HepG2 (cell line): ENCODE data around the gene REELD1. TPM values are rescaled to one million over a fixed set of nuclear protein-coding genes. Genes with fewer than 3 reads are reported as not detected.

Experiments
- ATAC-seq: fragments of 200-7000 bp; cut with Tn5 transposase; 3 replicates; pipeline ENCODE4 v1.9.1; 2020; ENCODE audit warnings: mild to moderate bottlenecking, moderate library complexity
- BruUV-seq: library from RNA; stranded (reverse); fragments of 400-500 nt; replicated peaks from 2 replicates; lab custom pipeline; 2021; lab: Mats Ljungman, UMichigan
- CTCF ChIA-PET: fragments of 300-600 bp; formaldehyde crosslinking; extraction: SDS; loops from one replicate; lab custom pipeline; 2021; ENCODE audit warnings: low total read pairs, inconsistent platforms, low intra/inter-chr PET ratio; lab: Yijun Ruan, JAX
- POLR2A ChIA-PET: fragments of 350-600 bp; sonication (Branson Sonifier 250); formaldehyde crosslinking; loops from one replicate; lab custom pipeline; 2020; ENCODE audit warnings: antibody characterized with exemption, inconsistent platforms; lab: Yijun Ruan, JAX
- DNase-seq: peaks from one replicate; pipeline ENCODE4 v3.0.0-alpha.2; 2015; ENCODE audit warnings: low spot score
- FAIRE-seq: peaks from 3 replicates; lab custom pipeline; 2011; peaks lifted over from hg19 to GRCh38; lab: Jason Lieb, UNC
- H2AFZ ChIP-seq: one replicate; pipeline ENCODE4 v1.6.1; 2011; ENCODE audit warnings: low read length, inconsistent platforms
- H3K27ac ChIP-seq: fragments of 300-600 bp; 3 replicates; pipeline ENCODE4 v1.8.0; 2011; ENCODE audit warnings: mixed run types, mild to moderate bottlenecking, mixed read lengths, low read length, inconsistent platforms; ENCODE audit not compliant: insufficient read depth; ENCODE audit errors: extremely low read length
- H3K27me3 ChIP-seq, 2 experiments: fragments of 200-600 bp in 1 of 2; 2 replicates in 1 of 2; 3 replicates in 1 of 2; pipeline versions ENCODE4 v1.6.0 to v1.8.0; 2011; ENCODE audit warnings: low read length in 2 of 2, mild to moderate bottlenecking in 2 of 2, moderate library complexity in 2 of 2, inconsistent platforms in 1 of 2; ENCODE audit not compliant: insufficient read depth in 2 of 2, control insufficient read depth in 1 of 2
- H3K36me3 ChIP-seq, 2 experiments: fragments of 200-600 bp in 1 of 2; replicated peaks in 1 of 2; 2 replicates in 1 of 2; 3 replicates in 1 of 2; pipeline versions ENCODE4 v1.5.1 to v1.8.0; 2011; ENCODE audit warnings: low read length in 2 of 2, inconsistent platforms in 1 of 2; ENCODE audit not compliant: insufficient read depth in 2 of 2, control insufficient read depth in 1 of 2
- H3K4me1 ChIP-seq: 2 replicates; pipeline ENCODE4 v1.5.1; 2012; ENCODE audit warnings: low read length, inconsistent platforms; ENCODE audit not compliant: insufficient read depth
- H3K4me2 ChIP-seq: 2 replicates; pipeline ENCODE4 v1.6.0; 2011; ENCODE audit warnings: low read depth, low read length, inconsistent platforms
- H3K4me3 ChIP-seq, 3 experiments: fragments of 200-600 bp in 1 of 3; sonication (generic), shearing (Covaris generic) in 1 of 3; replicated peaks in 1 of 3; 2 replicates each; pipeline ENCODE4 v1.5.1; 2011 to 2016; ENCODE audit warnings: low read length in 3 of 3, inconsistent platforms in 2 of 3, low read depth in 2 of 3, mild to moderate bottlenecking in 2 of 3, control low read depth in 1 of 3, mixed read lengths in 1 of 3; ENCODE audit not compliant: insufficient read depth in 1 of 3
- H3K79me2 ChIP-seq: one replicate; pipeline ENCODE4 v1.6.1; 2011; ENCODE audit warnings: low read length, inconsistent platforms; ENCODE audit not compliant: insufficient read depth
- H3K9ac ChIP-seq: 2 replicates; pipeline ENCODE4 v1.6.0; 2011; ENCODE audit warnings: mild to moderate bottlenecking, low read depth, low read length, inconsistent platforms; ENCODE audit not compliant: insufficient read depth
- H3K9me3 ChIP-seq: 2 replicates; pipeline ENCODE4 v1.5.1; 2012; ENCODE audit warnings: mild to moderate bottlenecking, low read length
- H4K20me1 ChIP-seq: 2 replicates; pipeline ENCODE4 v1.6.0; 2011; ENCODE audit warnings: inconsistent platforms, mild to moderate bottlenecking, low read length, moderate library complexity; ENCODE audit not compliant: insufficient read depth
- AGO1 ChIP-seq: fragments of 200-400 bp; formaldehyde crosslinking; IDR thresholded peaks from 2 replicates; pipeline ENCODE4 v1.6.1; 2017; ENCODE audit warnings: mild to moderate bottlenecking, low read depth, low read length, moderate library complexity; ENCODE audit not compliant: poor library complexity, severe bottlenecking
- CHCHD3 ChIP-seq: sonication (generic); formaldehyde crosslinking; IDR thresholded peaks from 2 replicates; pipeline ENCODE4 v1.8.0; 2022; ENCODE audit warnings: mild to moderate bottlenecking, missing genetic modification reagents, moderate library complexity
- GABPA ChIP-seq, 2 experiments: IDR thresholded peaks; 2 replicates each; pipeline ENCODE4 v1.6.1; 2011 to 2016; ENCODE audit warnings: low read depth in 2 of 2, low read length in 1 of 2, missing biosample characterization in 1 of 2, missing genetic modification characterization in 1 of 2
- ONECUT2 ChIP-seq: sonication (generic); formaldehyde crosslinking; IDR thresholded peaks from 2 replicates; pipeline ENCODE4 v1.4.0; 2020; ENCODE audit warnings: missing genetic modification reagents
- SATB2 ChIP-seq: sonication (generic); formaldehyde crosslinking; IDR thresholded peaks from 2 replicates; pipeline ENCODE4 v1.5.0; 2020; ENCODE audit warnings: missing genetic modification reagents
- SPEN ChIP-seq: sonication (generic); formaldehyde crosslinking; IDR thresholded peaks from 2 replicates; pipeline ENCODE4 v1.5.1; 2020; ENCODE audit warnings: low read depth, mild to moderate bottlenecking, missing genetic modification reagents
- SRY ChIP-seq: sonication (generic); formaldehyde crosslinking; IDR thresholded peaks from 2 replicates; pipeline ENCODE4 v1.8.0; 2022; ENCODE audit warnings: mild to moderate bottlenecking, missing genetic modification reagents
- STAT5B ChIP-seq: sonication (generic); formaldehyde crosslinking; IDR thresholded peaks from 2 replicates; pipeline ENCODE4 v1.4.0; 2020; ENCODE audit warnings: missing genetic modification reagents
- TFDP1 ChIP-seq: IDR thresholded peaks from 2 replicates; pipeline ENCODE4 v1.6.1; 2016; ENCODE audit warnings: missing compliant biosample characterization, missing genetic modification reagents, borderline replicate concordance
- USF2 ChIP-seq, 2 experiments: sonication (generic) in 1 of 2; formaldehyde crosslinking in 1 of 2; IDR thresholded peaks; 2 replicates each; pipeline versions ENCODE4 v1.5.1 to v1.6.1; 2011 to 2020; ENCODE audit warnings: borderline replicate concordance in 1 of 2, low read depth in 1 of 2, low read length in 1 of 2, mild to moderate bottlenecking in 1 of 2, missing genetic modification reagents in 1 of 2, moderate library complexity in 1 of 2
- ZNF674 ChIP-seq: sonication (generic); formaldehyde crosslinking; IDR thresholded peaks from 2 replicates; pipeline ENCODE4 v1.5.0; 2020; ENCODE audit warnings: low read depth, mild to moderate bottlenecking, missing genetic modification reagents
- WGBS: methylation state at CpG from one replicate; pipeline ENCODE4 v1.1.6; 2017; ENCODE audit warnings: low lambda C conversion rate; 5-methylcytosine and 5-hydroxymethylcytosine counted together
- in situ Hi-C: cut with HindIII; loops from 2 replicates; pipeline ENCODE4 v1.10.0; 2017; ENCODE audit warnings: low pct_unique_long_range_greater_than_20kb; ENCODE audit not compliant: extremely low pct_ligation_motif_present
- intact Hi-C: fragments of 100-400 bp; cut with micrococcal nuclease; formaldehyde crosslinking; loops from one replicate; pipeline ENCODE4 v1.10.0; 2022; ENCODE audit not compliant: unreplicated experiment
- polyA plus RNA-seq, 8 experiments: library from polyadenylated mRNA; depleted of rRNA in 3 of 8; stranded (reverse) in 7 of 8; unstranded in 1 of 8; fragments of >200 nt; fragmentation: Illumina TruSeq in 4 of 8; extraction: Trizol in 4 of 8; gene quantifications; 2 replicates each; pipeline versions ENCODE4 v1.2.1 to v1.2.3, GENCODE V29; 2011 to 2016; ENCODE audit warnings: low read depth in 4 of 8, missing spikeins in 1 of 8, mixed read lengths in 1 of 8; ENCODE audit not compliant: insufficient read depth in 1 of 8
- total RNA-seq, 5 experiments: library from RNA; depleted of rRNA; stranded (reverse); fragments of >200 nt; fragmentation: Illumina TruSeq; extraction: Trizol; gene quantifications; 2 replicates each; pipeline ENCODE4 v1.2.3, GENCODE V29; 2016; ENCODE audit warnings: low read depth in 1 of 5
- TF ChIP-seq, protein P1 (sequence below): sonication (generic); formaldehyde crosslinking; IDR thresholded peaks from 2 replicates; pipeline ENCODE4 v1.4.0; 2020; ENCODE audit warnings: missing genetic modification reagents

The REELD1 gene
- total and polyA plus RNA-seq, 2 of the 13 experiments (the other 11 are each of a cell fraction or from before 2014, with no cell fraction given) = 0.04 to 0.26 TPM

- TF ChIP-seq ZNF674 (CRISPR knock-in tag) = no peak
Observed at GRCh38 chr4:146237092-146237491, 22.8 kb downstream of the REELD1 start (continued).

DNA sequence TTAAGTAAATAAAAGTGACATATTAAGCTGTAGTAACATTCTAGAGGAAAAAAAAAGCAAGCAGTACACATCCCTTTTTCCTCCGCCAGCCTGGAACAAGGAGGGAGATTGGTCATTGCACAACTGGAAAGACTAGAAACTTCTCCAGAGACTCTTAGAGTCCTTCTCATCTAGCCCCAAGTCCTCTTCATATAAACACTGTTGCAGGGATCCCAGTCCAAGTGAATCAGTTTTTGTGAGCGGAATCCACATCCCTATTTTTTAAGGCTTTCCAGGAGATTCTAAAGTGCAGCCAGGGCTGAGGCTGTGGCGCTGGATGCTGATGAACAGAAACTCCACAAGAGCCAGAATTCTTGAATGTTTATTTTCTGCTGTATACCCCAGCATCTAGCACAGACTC is 23.8 kb downstream of the REELD1 start:
- ChIA-PET POLR2A (no interaction called here), CTCF (no interaction called here)
- Histone ChIP-seq H3K79me2 (no peaks in the 10 kb centered on the region), H3K27ac (no peak overlapping the region), H3K27me3 (peaks cover 0 to 15% of the 10 kb centered on the region in 2 experiments; a peak in 3 of 5 replicates), H3K36me3 (no peaks in the 10 kb centered on the region), H4K20me1 (no peaks in the 10 kb centered on the region), H2AFZ (no peak overlapping the region), H3K9ac (no peak overlapping the region), H3K9me3 (no peaks in the 10 kb centered on the region), H3K4me2 (no peak overlapping the region), H3K4me3 (no peak overlapping the region), H3K4me1 (peaks cover 14% of the 10 kb centered on the region)
- 64% methylated on average over 3 of the region's 3 CpGs for WGBS
- ATAC-seq (no peak), DNase-seq (no peak), FAIRE-seq (no peak)
- BruUV-seq = no TSS peak
- in situ Hi-C loops (no loop called here), intact Hi-C loops (loop anchor here (5.0 kb wide), 1 partner anchor 141 kb away; no protein-coding TSS in a partner anchor)
- TF ChIP-seq SRY = no peak
- TF ChIP-seq CHCHD3 (CRISPR knock-in tag) = no peak
- TF ChIP-seq SATB2 (CRISPR knock-in tag) = no peak
- no peak for TF ChIP-seq GABPA (IDR thresholded peaks at IDR 0.05; ENCODE audit: low read depth, low read length)
- TF ChIP-seq GABPA (CRISPR knock-in tag; IDR thresholded peaks at IDR 0.05; ENCODE audit: low read depth) = no peak
- no peak for TF ChIP-seq TFDP1
- TF ChIP-seq USF2 (IDR thresholded peaks at IDR 0.05; ENCODE audit: low read depth, low read length) = no peak
- no peak for TF ChIP-seq USF2 (CRISPR knock-in tag; IDR thresholded peaks at IDR 0.05; ENCODE audit: borderline replicate concordance)
- no peak for TF ChIP-seq ONECUT2 (CRISPR knock-in tag)
- TF ChIP-seq AGO1 = no peak
- TF ChIP-seq, protein P1, sequence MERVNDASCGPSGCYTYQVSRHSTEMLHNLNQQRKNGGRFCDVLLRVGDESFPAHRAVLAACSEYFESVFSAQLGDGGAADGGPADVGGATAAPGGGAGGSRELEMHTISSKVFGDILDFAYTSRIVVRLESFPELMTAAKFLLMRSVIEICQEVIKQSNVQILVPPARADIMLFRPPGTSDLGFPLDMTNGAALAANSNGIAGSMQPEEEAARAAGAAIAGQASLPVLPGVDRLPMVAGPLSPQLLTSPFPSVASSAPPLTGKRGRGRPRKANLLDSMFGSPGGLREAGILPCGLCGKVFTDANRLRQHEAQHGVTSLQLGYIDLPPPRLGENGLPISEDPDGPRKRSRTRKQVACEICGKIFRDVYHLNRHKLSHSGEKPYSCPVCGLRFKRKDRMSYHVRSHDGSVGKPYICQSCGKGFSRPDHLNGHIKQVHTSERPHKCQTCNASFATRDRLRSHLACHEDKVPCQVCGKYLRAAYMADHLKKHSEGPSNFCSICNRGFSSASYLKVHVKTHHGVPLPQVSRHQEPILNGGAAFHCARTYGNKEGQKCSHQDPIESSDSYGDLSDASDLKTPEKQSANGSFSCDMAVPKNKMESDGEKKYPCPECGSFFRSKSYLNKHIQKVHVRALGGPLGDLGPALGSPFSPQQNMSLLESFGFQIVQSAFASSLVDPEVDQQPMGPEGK = no peak
- TF ChIP-seq STAT5B (CRISPR knock-in tag) = no peak
- TF ChIP-seq SPEN = no peak
